GM10266 (cell line): Measurements from ENCODE around the gene RIMS1.
A peak's percentile ranks its signal among the peaks of the same experiment; 100 is the strongest.

Source experiments
- DNase-seq: peaks from one replicate; pipeline ENCODE4 v3.0.0; 2012; ENCODE audit errors: extremely low spot score
- TF ChIP-seq, protein P1 (sequence below): IDR thresholded peaks from 2 replicates; pipeline ENCODE4 v1.5.1; 2012; ENCODE audit warnings: mild to moderate bottlenecking, low read depth; ENCODE audit not compliant: control insufficient read depth, insufficient read depth; ENCODE audit errors: missing control alignments

The RIMS1 gene

DNA sequence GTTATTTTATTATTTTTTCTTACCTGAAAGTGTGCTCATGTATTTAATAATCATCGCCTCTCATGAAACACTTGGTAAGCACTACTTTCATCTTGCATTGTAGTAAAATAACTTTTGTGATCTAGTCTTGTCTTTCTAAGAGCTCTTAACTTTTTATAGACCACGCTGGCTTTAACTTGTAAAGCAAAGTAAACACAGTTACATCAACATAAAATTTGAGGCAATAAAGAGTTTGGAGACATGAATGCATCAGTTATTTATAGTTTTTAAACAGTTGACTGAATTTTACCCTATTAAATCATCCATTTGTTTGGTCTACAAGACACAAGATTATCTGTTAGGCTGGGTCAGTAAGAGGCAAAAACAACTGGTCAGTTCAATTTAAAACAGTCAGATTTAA lies 517.1 kb downstream of the RIMS1 start:
- TF ChIP-seq, protein P1, sequence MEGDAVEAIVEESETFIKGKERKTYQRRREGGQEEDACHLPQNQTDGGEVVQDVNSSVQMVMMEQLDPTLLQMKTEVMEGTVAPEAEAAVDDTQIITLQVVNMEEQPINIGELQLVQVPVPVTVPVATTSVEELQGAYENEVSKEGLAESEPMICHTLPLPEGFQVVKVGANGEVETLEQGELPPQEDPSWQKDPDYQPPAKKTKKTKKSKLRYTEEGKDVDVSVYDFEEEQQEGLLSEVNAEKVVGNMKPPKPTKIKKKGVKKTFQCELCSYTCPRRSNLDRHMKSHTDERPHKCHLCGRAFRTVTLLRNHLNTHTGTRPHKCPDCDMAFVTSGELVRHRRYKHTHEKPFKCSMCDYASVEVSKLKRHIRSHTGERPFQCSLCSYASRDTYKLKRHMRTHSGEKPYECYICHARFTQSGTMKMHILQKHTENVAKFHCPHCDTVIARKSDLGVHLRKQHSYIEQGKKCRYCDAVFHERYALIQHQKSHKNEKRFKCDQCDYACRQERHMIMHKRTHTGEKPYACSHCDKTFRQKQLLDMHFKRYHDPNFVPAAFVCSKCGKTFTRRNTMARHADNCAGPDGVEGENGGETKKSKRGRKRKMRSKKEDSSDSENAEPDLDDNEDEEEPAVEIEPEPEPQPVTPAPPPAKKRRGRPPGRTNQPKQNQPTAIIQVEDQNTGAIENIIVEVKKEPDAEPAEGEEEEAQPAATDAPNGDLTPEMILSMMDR: no peak
- DNase-seq: no peak

DNA sequence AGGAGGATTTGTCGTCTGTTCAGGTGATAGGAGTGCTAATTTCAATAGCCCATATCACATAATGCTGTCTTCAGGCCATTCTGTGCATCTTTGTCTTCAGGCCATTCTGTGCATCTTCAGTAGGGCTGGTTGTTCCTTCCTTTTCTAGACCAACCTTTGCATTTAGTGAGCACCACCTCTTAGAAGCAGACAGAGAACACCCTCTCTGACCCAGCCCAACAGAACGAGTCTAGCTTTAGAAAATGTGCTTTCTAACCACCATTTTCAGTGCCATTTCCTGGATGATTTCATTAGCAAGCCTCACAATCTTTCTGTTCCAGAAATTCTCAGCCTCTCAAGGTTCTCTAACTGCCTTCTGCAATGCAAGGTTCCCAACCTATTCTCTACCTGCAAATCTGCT lies 520.2 kb downstream of the RIMS1 start:
- no peak for DNase-seq
- TF ChIP-seq, protein P1: no peak

DNA sequence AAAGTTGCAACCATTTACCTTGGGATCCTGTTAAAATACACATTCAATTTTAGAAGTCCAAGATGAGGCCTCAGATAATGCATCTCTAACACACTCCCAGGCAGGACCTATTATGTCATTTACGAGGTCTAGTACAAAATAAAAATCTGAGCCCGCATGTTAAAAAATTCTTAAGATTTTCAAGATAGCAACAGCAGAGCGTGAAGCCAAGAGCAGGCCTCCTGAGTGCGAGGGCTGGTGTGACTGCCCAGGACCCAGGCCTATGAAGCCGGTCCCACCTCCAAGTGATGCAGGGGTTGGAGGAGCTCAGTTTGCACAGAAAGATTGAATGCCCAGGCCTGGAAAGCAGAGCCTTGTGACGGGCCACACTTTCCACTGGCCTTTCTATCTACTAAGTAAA lies 524.4 kb downstream of the RIMS1 start:
- TF ChIP-seq, protein P1: no peak
- DNase-seq: no peak

DNA sequence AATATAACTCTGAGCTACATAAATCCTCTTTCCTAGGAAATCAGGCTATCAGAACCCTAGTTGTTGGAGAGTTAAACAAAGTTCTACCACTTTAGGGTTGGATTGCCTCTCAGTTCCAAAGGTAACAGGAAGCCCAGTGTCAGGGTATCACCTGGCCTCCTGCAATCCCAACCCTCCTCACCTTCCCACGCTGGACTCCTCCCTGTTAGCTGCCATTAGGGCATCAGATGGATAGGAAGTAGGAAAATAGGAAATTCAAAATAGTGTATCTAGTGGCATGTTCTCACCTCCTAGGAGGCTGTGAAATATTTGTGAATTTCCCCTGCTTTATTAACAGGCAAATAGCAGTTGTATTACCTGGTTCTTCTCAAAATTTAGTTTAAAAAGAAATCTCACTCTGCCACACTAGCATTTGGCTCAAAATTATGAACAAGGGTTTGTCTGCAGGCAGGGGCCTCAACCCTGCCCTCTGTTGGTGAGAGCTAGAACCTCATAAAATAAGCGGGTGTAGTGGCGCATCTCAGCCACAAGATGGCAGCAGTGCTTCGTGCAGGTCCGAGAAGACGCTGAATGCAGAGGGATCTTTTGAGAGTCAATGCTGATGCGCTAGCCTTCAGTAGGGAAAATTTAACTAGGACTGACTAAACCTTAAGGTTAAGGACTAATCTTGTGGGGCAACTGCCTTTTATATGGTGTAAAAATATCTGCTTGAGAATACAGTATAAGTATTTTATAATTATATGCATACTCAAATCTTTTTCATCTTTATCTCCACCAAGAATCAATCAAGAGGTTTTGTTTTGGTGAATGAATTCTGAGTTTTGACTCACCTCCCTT lies 525.7 kb downstream of the RIMS1 start:
- TF ChIP-seq, protein P1: peak; percentile 100
- DNase-seq: peak; percentile 68

DNA sequence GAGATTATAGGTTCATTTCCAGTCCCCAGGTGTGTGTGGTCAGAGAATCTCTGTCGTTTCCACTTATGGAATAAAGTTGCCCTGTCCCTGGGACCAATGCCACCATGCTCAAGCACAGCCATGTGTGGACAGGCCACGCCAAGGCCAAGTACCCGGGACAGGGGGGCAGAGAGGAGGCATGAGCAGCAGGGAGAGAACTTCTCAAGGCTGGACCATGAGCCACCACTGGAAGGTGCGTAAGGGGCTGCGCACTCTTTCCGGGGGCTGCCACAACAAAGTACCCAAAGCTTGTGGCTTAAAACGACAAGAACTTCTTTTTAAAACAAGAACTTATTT lies 526.3 kb downstream of the RIMS1 start:
- TF ChIP-seq, protein P1: no peak

DNA sequence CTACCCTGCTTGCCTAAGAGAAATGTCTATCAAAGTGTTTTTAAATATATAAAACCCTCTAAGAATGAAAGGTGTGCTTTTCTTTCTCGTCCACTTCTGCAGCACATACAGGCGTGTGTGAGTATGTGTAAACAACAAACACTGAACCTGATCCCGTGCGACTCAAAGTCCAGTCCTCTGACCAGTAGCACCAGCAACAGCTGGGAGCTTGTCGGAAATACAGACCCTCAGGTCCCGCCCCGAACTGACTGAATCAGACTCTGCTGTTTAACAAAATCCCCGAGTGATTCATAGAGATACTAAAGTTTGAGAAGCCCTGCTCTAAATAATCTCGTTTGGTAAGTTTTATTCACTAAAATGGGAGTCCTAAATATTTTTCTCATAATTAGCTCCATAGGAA lies 527.5 kb downstream of the RIMS1 start:
- no peak for DNase-seq
- TF ChIP-seq, protein P1: no peak

More for the DNA sequence above, 526.3 kb downstream of the RIMS1 start:
- no peak for DNase-seq

DNA sequence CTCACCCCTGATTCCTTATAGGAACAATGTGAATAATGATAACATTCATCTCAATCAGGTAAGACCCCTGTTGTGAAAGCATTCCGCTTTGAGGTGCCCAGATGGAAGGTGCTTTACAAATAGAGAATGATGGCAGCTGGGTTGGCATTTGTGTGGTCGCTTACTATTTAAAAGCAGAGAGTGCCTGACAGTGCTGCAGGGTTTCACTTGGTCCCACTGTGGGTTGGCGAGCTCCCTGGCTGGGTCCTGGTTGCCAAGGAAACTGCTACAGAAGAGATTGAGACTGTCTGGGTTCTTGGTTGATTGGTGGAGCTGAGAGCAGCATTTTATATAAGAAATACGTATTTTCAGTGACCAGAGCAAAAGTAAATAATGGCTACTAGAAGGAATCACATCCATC lies 528.3 kb downstream of the RIMS1 start:
- no peak for DNase-seq
- TF ChIP-seq, protein P1: no peak
